ENCODE measurements around the gene DIAPH2. TPM values are rescaled to one million over a fixed set of nuclear protein-coding genes. Genes with fewer than 3 reads are reported as not detected.

Gene DIAPH2
- total RNA-seq, 4 donors from 2014 or later = 39.5 to 61.0 (median 56.5) TPM

GRCh38 chrX:97628326-97628725 lies 943.7 kb downstream of the DIAPH2 start:
- Histone ChIP-seq H3K4me3 (no peak overlapping the region), H3K9me3 (no peaks in the 10 kb centered on the region), H3K27ac (no peak overlapping the region), H3K27me3 (no peaks in the 10 kb centered on the region), H3K36me3 (no peaks in the 10 kb centered on the region), H3K4me1 (no peaks in the 10 kb centered on the region)
- WGBS, 2 donors (ENCODE audit: low coverage in 1 of 2) = 80% methylated on average over 2 of the region's 2 CpGs; no CpG with 5 or more reads in 1 of the 2 donors
- in situ Hi-C loops (cut with MboI; ENCODE audit: low pct_ligation_motif_present in 1 of 4, low pct_unique_long_range_greater_than_20kb in 1 of 4, low sequenced_read_pairs in 3 of 4) = no loop called here
- TF ChIP-seq, protein P1, sequence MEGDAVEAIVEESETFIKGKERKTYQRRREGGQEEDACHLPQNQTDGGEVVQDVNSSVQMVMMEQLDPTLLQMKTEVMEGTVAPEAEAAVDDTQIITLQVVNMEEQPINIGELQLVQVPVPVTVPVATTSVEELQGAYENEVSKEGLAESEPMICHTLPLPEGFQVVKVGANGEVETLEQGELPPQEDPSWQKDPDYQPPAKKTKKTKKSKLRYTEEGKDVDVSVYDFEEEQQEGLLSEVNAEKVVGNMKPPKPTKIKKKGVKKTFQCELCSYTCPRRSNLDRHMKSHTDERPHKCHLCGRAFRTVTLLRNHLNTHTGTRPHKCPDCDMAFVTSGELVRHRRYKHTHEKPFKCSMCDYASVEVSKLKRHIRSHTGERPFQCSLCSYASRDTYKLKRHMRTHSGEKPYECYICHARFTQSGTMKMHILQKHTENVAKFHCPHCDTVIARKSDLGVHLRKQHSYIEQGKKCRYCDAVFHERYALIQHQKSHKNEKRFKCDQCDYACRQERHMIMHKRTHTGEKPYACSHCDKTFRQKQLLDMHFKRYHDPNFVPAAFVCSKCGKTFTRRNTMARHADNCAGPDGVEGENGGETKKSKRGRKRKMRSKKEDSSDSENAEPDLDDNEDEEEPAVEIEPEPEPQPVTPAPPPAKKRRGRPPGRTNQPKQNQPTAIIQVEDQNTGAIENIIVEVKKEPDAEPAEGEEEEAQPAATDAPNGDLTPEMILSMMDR (IDR thresholded peaks at IDR 0.05) = no peak
- no peak for TF ChIP-seq EP300 (IDR thresholded peaks at IDR 0.05; ENCODE audit: low read depth)
- no peak for TF ChIP-seq POLR2A (IDR thresholded peaks at IDR 0.05)
- TF ChIP-seq POLR2AphosphoS5 (IDR thresholded peaks at IDR 0.05) = no peak
- DNase-seq = no peak
- intact Hi-C loops (cut with DNase I; ENCODE audit: low total_unique reads) = no loop called here

DNA sequence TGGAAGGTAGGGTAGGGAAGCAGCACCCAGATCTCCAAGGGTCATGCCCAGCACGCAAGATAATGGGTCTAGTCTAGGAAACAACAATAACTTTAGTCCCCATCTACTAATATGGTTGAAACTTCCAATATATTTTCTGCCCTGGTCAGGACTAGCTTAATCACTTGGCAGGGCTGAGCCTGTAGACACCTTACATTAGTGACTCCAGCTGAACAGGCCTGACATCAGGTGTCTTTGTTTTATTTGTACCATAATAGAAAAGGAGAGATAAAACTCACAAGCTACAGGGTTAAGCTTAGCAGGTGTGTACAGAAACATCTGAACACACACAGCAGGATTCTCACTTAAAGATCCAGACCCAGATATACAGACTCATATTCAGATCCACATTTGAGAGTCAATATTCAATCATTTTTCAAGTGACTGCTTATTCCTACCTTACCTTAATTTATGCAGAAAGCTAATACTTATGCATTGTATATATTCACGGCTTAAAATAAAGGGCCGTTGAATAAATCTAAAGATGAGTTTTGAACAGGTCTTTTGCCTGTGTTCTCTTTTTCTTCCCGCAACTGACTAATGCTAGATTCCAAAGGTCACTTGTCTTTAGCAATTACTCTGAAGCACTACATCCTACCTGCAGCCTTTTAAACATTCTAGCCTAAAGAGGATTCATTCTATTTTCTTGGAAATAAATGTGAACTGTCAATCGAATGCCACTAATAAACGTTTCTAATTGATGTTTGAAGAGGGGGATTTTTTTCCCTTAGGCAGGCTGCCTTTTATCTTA lies 944.4 kb downstream of the DIAPH2 start:
- 62 to 70% methylated on average over 5 to 6 of the region's 6 CpGs for WGBS, 2 donors (ENCODE audit: low coverage in 1 of 2)

DNA sequence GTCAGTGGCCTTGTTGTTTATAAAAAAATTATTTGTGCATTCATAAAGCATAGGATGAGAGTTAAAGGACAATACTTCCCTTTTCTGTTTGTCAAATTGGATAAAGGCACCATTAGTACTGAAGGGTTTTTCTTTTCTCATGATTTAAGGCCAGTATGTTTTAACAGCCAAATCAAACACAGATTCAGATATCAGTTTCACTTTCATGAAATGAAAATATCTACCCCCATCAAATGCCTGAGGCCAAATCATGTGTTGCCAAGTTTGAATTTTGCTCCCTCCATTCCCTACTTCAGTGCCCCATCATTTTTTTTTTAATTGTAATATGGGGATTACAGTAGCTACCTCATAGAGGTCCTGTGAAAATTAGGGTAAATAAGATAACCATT lies 944.9 kb downstream of the DIAPH2 start:
- Histone ChIP-seq H3K27ac (no peak overlapping the region), H3K9me3 (no peaks in the 10 kb centered on the region), H3K36me3 (no peaks in the 10 kb centered on the region), H3K4me1 (no peaks in the 10 kb centered on the region), H3K4me3 (no peak overlapping the region), H3K27me3 (no peaks in the 10 kb centered on the region)
- in situ Hi-C loops (cut with MboI; ENCODE audit: low pct_ligation_motif_present in 1 of 4, low pct_unique_long_range_greater_than_20kb in 1 of 4, low sequenced_read_pairs in 3 of 4) = no loop called here
- intact Hi-C loops (cut with DNase I; ENCODE audit: low total_unique reads) = no loop called here
- no peak for DNase-seq
- no peak for TF ChIP-seq EP300 (IDR thresholded peaks at IDR 0.05; ENCODE audit: low read depth)
- no peak for TF ChIP-seq POLR2AphosphoS5 (IDR thresholded peaks at IDR 0.05)
- TF ChIP-seq, protein P1 (IDR thresholded peaks at IDR 0.05) = no peak
- TF ChIP-seq POLR2A (IDR thresholded peaks at IDR 0.05) = no peak

More for the DNA sequence above, 944.4 kb downstream of the DIAPH2 start:
- DNase-seq = no peak
- no peaks in the 10 kb centered on the region for H3K27me3 ChIP-seq
- TF ChIP-seq POLR2AphosphoS5 (IDR thresholded peaks at IDR 0.05) (no peak), POLR2A (IDR thresholded peaks at IDR 0.05) (no peak), EP300 (IDR thresholded peaks at IDR 0.05; ENCODE audit: low read depth) (no peak)
- TF ChIP-seq, protein P1 (IDR thresholded peaks at IDR 0.05) = no peak
- no peak overlapping the region for H3K4me3 ChIP-seq
- in situ Hi-C loops (cut with MboI; ENCODE audit: low pct_ligation_motif_present in 1 of 4, low pct_unique_long_range_greater_than_20kb in 1 of 4, low sequenced_read_pairs in 3 of 4) (no loop called here), intact Hi-C loops (cut with DNase I; ENCODE audit: low total_unique reads) (no loop called here)
- H3K36me3 ChIP-seq = no peaks in the 10 kb centered on the region
- H3K4me1 ChIP-seq = no peaks in the 10 kb centered on the region
- no peak overlapping the region for H3K27ac ChIP-seq
- no peaks in the 10 kb centered on the region for H3K9me3 ChIP-seq

DNA sequence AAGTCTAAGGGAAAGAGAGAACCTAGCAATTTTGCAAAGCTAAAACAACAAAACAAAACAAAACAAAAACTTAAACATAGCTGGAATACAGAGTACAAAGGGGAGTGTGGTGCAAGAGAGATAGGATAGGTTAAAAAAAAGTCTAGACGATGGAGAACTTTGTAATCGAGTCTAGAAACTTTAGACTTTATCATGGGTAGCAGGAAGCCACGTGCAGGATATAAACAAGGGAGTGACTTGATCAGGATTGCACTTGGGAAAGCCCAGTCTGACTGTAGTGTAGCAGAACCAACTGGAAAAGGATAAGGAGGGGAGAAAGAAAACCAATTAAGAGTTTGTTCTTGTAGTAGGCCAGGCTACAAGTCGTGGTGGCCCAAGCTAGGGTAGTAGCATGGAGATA lies 949.2 kb downstream of the DIAPH2 start:
- DNase-seq = no peak
- H3K9me3 ChIP-seq = no peaks in the 10 kb centered on the region
- no peaks in the 10 kb centered on the region for H3K4me1 ChIP-seq
- in situ Hi-C loops (cut with MboI; ENCODE audit: low pct_ligation_motif_present in 1 of 4, low pct_unique_long_range_greater_than_20kb in 1 of 4, low sequenced_read_pairs in 3 of 4) (no loop called here), intact Hi-C loops (cut with DNase I; ENCODE audit: low total_unique reads) (no loop called here)
- WGBS, 2 donors (ENCODE audit: low coverage in 1 of 2) = 54% methylated on average over 4 of the region's 4 CpGs; no CpG with 5 or more reads in 1 of the 2 donors
- H3K27me3 ChIP-seq = no peaks in the 10 kb centered on the region
- H3K27ac ChIP-seq = no peak overlapping the region
- no peaks in the 10 kb centered on the region for H3K36me3 ChIP-seq
- no peak overlapping the region for H3K4me3 ChIP-seq
- no peak for TF ChIP-seq POLR2A (IDR thresholded peaks at IDR 0.05)
- TF ChIP-seq POLR2AphosphoS5 (IDR thresholded peaks at IDR 0.05) = no peak
- TF ChIP-seq EP300 (IDR thresholded peaks at IDR 0.05; ENCODE audit: low read depth) = no peak
- TF ChIP-seq, protein P1 (IDR thresholded peaks at IDR 0.05) = no peak
